ENCODE measurements around the gene COMMD7.

The COMMD7 gene

GRCh38 chr20:32663335-32664011, 79.8 kb downstream of the COMMD7 start:
- intact Hi-C loops (cut with DNase I) = no loop called here
- no peak for DNase-seq

GRCh38 chr20:32661820-32662528, 81.3 kb downstream of the COMMD7 start:
- no peak for DNase-seq
- intact Hi-C loops (cut with DNase I) = no loop called here

DNA sequence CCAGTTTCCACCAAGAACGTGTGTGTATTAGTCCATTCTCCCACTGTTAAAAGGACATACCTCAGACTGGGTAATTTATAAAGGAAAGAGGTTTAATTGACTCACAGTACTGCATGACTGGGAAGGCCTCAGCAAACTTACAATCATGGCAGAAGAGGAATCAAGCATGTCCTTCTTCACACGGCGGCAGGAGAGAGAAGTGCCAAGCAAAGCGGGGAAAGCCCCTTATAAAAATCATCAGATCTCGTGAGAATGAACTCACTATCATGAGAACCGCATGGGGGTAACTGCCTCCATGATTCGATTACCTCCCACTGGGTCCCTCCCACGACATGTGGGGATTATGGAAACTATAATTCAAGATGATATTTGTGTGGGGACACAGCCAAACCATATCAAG, 82.6 kb downstream of the COMMD7 start:
- no peak for DNase-seq
- intact Hi-C loops (cut with DNase I) = no loop called here

- intact Hi-C loops (cut with DNase I) = no loop called here
- DNase-seq = no peak
These were observed 86.4 kb downstream of the COMMD7 start for GRCh38 chr20:32656827-32657226.

- DNase-seq = no peak
- intact Hi-C loops (cut with DNase I) = no loop called here
These were observed 87.3 kb downstream of the COMMD7 start for GRCh38 chr20:32655903-32656512.

- intact Hi-C loops (cut with DNase I) = loop anchor here (1.0 kb wide), 1 partner anchor 132 kb away; no protein-coding TSS in a partner anchor
- peak; percentile 76 to 95 (median 89) for DNase-seq
These were observed 90.3 kb downstream of the COMMD7 start for GRCh38 chr20:32652739-32653526.

All from head of caudate nucleus (tissue), 42 donors.